SIG-M5 (cell line): ENCODE data around the gene SYMPK.

Experiments used
- DNase-seq: peaks from one replicate; lab custom pipeline; 2025; lab: John Stamatoyannopoulos, UW

SYMPK gene

GRCh38 chr19:45825263-45825605 lies 37.7 kb downstream of the SYMPK start:
- DNase-seq: no peak

- no peak for DNase-seq
These were observed 38.2 kb downstream of the SYMPK start for GRCh38 chr19:45824531-45825262.

- DNase-seq: no peak
These were observed 38.9 kb downstream of the SYMPK start for GRCh38 chr19:45824041-45824471.

- DNase-seq: no peak
These were observed 39.8 kb downstream of the SYMPK start for GRCh38 chr19:45823182-45823581.

- DNase-seq: no peak
These were observed 40.2 kb downstream of the SYMPK start for GRCh38 chr19:45822716-45823115.

- no peak for DNase-seq
These were observed 41.4 kb downstream of the SYMPK start for GRCh38 chr19:45821570-45821969.

- no peak for DNase-seq
These were observed 41.8 kb downstream of the SYMPK start for GRCh38 chr19:45821103-45821521.

GRCh38 chr19:45820413-45821102 lies 42.4 kb downstream of the SYMPK start:
- no peak for DNase-seq

- no peak for DNase-seq
These were observed 43.2 kb downstream of the SYMPK start for GRCh38 chr19:45819769-45820168.

GRCh38 chr19:45817725-45818301 lies 45.1 kb downstream of the SYMPK start:
- no peak for DNase-seq

GRCh38 chr19:45817010-45817724 lies 45.8 kb downstream of the SYMPK start:
- DNase-seq: peak; percentile 70

GRCh38 chr19:45816236-45817009 lies 46.5 kb downstream of the SYMPK start:
- no peak for DNase-seq

- no peak for DNase-seq
These were observed 47.3 kb downstream of the SYMPK start for GRCh38 chr19:45815481-45816216.

GRCh38 chr19:45814851-45815480 lies 48.0 kb downstream of the SYMPK start, which contains the start of gene RSPH6A:
Gene RSPH6A (minus strand): TSS chr19:45815308. CDS start chr19:45815176, 132 bp downstream.
- DNase-seq: no peak

- DNase-seq: no peak
These were observed 48.7 kb downstream of the SYMPK start for GRCh38 chr19:45814166-45814780.

- no peak for DNase-seq
These were observed 50.6 kb downstream of the SYMPK start for GRCh38 chr19:45812297-45812696.

GRCh38 chr19:45809643-45810159 lies 53.2 kb downstream of the SYMPK start:
- no peak for DNase-seq

- DNase-seq: no peak
These were observed 57.2 kb downstream of the SYMPK start for GRCh38 chr19:45805719-45806118.

GRCh38 chr19:45804959-45805230 lies 58.1 kb downstream of the SYMPK start:
- DNase-seq: no peak
